H1 (cell line): Measurements from ENCODE around the gene ARMH1. TPM values are rescaled to one million over a fixed set of nuclear protein-coding genes. Genes with fewer than 3 reads are reported as not detected.

Experiments used
- USF2 ChIP-seq: IDR thresholded peaks from 2 replicates; pipeline ENCODE4 v1.6.1; 2011; ENCODE audit warnings: low read length, improper control_type of control experiment
- polyA plus RNA-seq, 7 experiments: library from polyadenylated mRNA; depleted of rRNA in 3 of 7; stranded (reverse) in 5 of 7; unstranded in 2 of 7; fragments of >200 nt in 5 of 7; fragments of 200-250 nt in 2 of 7; gene quantifications; 1 replicate in 5 of 7; 2 replicates in 1 of 7; 4 replicates in 1 of 7; pipeline versions ENCODE4 v1.2.1 to v1.2.3, GENCODE V29; 2011 to 2013; ENCODE audit warnings: missing spikeins in 2 of 7, mixed read lengths in 2 of 7
- total RNA-seq: library from RNA; stranded (reverse); fragmentation: NEBNext Ultra II Directional; extraction: Animal tissue kit (Norgen Biotek cat#: 25700); gene quantifications from 2 replicates; pipeline ENCODE4 v1.2.1, GENCODE V29; 2021

Gene ARMH1
- total and polyA plus RNA-seq, 2 of the 8 experiments (the other 6 are each of a cell fraction or from before 2014, with no cell fraction given): 0.82 to 0.85 TPM

- TF ChIP-seq USF2: no peak
Observed at GRCh38 chr1:44724955-44725698, 50.6 kb downstream of the ARMH1 start (continued).
